Mucosa of descending colon (tissue), 3 donors: ENCODE data around the gene MMP28. TPM values are rescaled to one million over a fixed set of nuclear protein-coding genes. Genes with fewer than 3 reads are reported as not detected.
A peak's percentile ranks its signal among the peaks of the same experiment; 100 is the strongest.
"Not testable (repeated sequence)": the region's sequence is repeated elsewhere in the genome, so short reads cannot be mapped to it uniquely, and the experiment has no call there.

Experiments used
- ATAC-seq: fragments of 200-7000 bp; cut with Tn5 transposase; one replicate; pipeline ENCODE4 v1.9.1; 2020; ENCODE audit warnings: mild to moderate bottlenecking, moderate library complexity
- DNase-seq, 3 donors: peaks; one replicate each; pipeline ENCODE4 v3.0.0-alpha.2; 2020
- H3K36me3 ChIP-seq: fragments of 200-600 bp; one replicate; pipeline ENCODE4 v1.8.0; 2021; ENCODE audit warnings: low read depth, mild to moderate bottlenecking
- H3K4me1 ChIP-seq: fragments of 200-600 bp; one replicate; pipeline ENCODE4 v1.8.0; 2021; ENCODE audit warnings: low read depth, mild to moderate bottlenecking
- H3K4me3 ChIP-seq: fragments of 200-600 bp; one replicate; pipeline ENCODE4 v1.8.0; 2021; ENCODE audit warnings: mild to moderate bottlenecking
- H3K9me3 ChIP-seq: fragments of 200-600 bp; one replicate; pipeline ENCODE4 v1.8.0; 2021; ENCODE audit warnings: mild to moderate bottlenecking
- CTCF ChIP-seq: fragments of 200-600 bp; IDR thresholded peaks from one replicate; pipeline ENCODE4 v1.8.0; 2022; ENCODE audit warnings: antibody characterized with exemption, mild to moderate bottlenecking
- intact Hi-C, 2 donors: fragments of 100-400 bp; cut with DNase I in 1 of 2; cut with micrococcal nuclease in 1 of 2; formaldehyde crosslinking; loops; one replicate each; pipeline versions ENCODE4 v1.11.0 to v1.11.1; 2022; cut with DNase I, micrococcal nuclease
- total RNA-seq, 3 donors: library from RNA; stranded (reverse); fragmentation: NEBNext Ultra II Directional in 2 of 3; extraction: Animal tissue kit (Norgen Biotek cat#: 25700) in 2 of 3; gene quantifications; one replicate each; pipeline versions ENCODE4 v1.2.1 to v1.2.4, GENCODE V29; 2021 to 2023
- donor health status: DM: no; HTN: no; CAD: no; lungs with moderate emphysema.
- donor health status: DM: no; HTN: no; CAD: no.
- donor health status: DM: no; HTN: yes; CAD: no.

Gene MMP28
- total RNA-seq, 3 donors from 2014 or later: 31.0 to 82.4 (median 43.7) TPM

DNA sequence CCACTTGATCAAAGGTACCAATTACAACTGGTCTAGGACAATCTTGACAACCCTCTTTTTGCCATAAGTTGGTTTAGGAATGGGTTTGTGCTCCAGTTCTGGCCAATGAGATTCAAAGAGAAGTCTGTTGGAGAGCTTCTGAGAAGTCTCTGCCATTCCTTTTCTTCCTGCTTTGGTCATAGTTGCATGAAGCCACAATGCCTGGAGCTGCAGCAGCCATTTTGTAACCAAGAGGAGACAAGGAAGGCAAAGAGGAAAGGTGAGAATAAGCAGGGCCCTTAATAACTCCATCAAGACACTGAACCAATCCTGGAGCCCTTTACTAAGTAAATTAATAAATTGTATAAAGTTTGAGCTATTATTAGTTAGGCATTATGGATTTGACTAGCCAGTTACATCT is 38.2 kb downstream of the MMP28 start:
- no peak for TF ChIP-seq CTCF
- H3K36me3 ChIP-seq: no peaks in the 10 kb centered on the region
- H3K4me1 ChIP-seq: no peaks in the 10 kb centered on the region
- H3K9me3 ChIP-seq: no peaks in the 10 kb centered on the region
- DNase-seq (no peak), ATAC-seq (no peak)
- intact Hi-C loops: no loop called here
- no peak overlapping the region for H3K4me3 ChIP-seq

- intact Hi-C loops: no loop called here
- no peak for TF ChIP-seq CTCF
- no peak for DNase-seq
- Histone ChIP-seq H3K36me3 (no peaks in the 10 kb centered on the region), H3K9me3 (no peaks in the 10 kb centered on the region), H3K4me3 (no peak within 1 kb of the TSS), H3K4me1 (no peaks in the 10 kb centered on the region)
- ATAC-seq: peak; percentile 35
These were observed 42.3 kb downstream of the MMP28 start, which contains the start of gene GAS2L2 for GRCh38 chr17:35752945-35753764. GAS2L2 (minus strand) TSS chr17:35753239; CDS start chr17:35752850, 389 bp downstream.

GRCh38 chr17:35752471-35752870 is 43.0 kb downstream of the MMP28 start:
- TF ChIP-seq CTCF: no peak
- Histone ChIP-seq H3K4me3 (no peak overlapping the region), H3K4me1 (no peaks in the 10 kb centered on the region), H3K9me3 (no peaks in the 10 kb centered on the region), H3K36me3 (no peaks in the 10 kb centered on the region)
- ATAC-seq (peak; percentile 67), DNase-seq (peak in 2 of 3 donors; percentile 50 to 67)
- intact Hi-C loops: no loop called here

DNA sequence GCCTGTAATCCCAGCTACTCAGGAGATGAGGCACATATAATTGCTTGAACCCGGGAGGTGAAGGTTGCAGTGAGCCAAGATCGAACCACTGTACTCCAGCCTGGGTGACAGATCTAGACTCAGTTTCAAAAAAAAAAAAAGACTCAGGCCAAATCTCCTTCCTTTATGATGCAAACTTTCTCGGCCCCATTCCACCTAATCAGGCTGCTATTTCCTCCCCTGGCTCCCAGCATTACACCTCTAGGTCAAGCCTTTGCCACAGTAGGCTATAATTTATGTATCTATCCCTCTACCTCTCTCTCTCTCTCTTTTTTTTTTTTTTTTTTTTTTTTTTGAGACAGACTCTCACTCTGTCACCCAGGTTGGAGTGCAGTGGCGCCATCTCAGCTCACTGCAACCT is 43.9 kb downstream of the MMP28 start:
- ATAC-seq, H3K4me1 ChIP-seq, H3K9me3 ChIP-seq, H3K4me3 ChIP-seq, H3K36me3 ChIP-seq, intact Hi-C loops, DNase-seq: not testable (repeated sequence)

DNA sequence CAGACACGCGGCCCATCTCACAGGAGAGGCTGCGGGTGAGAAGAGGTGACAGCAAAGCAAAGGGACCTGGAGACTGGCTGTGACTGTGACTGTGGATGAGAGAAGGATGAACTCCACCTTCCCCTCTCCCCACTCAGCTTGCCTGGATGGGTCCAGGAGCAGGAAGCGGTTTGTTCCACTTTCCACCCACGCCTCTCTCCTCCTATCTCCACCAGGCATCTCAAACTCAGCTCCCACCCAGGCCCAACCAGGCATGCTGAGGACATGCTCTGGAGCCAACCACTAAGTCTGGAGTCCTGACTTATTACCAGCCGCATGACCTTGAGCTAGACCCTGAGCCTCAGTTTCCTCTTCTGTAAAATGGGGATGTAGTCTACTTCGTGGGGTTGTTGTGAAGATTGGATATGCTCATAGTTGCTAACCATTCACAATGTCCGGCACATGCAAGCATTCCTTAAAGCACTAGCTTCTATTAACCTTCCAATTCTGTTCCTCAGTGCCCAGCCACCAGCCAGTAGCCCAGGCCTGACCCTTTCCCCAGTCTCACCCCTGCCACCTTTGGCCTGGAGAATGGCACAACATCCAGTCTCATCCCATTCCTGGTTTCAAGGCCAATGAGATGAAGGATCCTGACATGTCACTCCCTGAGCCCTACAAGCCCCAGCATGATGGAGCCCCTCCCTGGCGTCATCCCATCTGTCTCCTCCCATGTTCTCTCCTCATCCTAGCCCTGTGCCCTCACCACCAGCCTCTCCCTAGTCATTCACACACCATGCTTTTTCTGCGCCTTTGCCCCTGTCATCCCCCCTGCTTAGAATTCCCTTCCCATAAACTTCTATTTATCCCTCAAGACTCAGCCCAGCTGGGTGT is 44.7 kb downstream of the MMP28 start:
- DNase-seq (no peak), ATAC-seq (no peak)
- Histone ChIP-seq H3K4me1 (no peaks in the 10 kb centered on the region), H3K36me3 (no peaks in the 10 kb centered on the region), H3K4me3 (no peak overlapping the region), H3K9me3 (no peaks in the 10 kb centered on the region)
- no peak for TF ChIP-seq CTCF
- intact Hi-C loops: no loop called here
